ENCODE results near the gene FOXL3. TPM values are rescaled to one million over a fixed set of nuclear protein-coding genes. Genes with fewer than 3 reads are reported as not detected.

FOXL3 gene
- total RNA-seq, 2 donors from 2014 or later, result not detected

DNA sequence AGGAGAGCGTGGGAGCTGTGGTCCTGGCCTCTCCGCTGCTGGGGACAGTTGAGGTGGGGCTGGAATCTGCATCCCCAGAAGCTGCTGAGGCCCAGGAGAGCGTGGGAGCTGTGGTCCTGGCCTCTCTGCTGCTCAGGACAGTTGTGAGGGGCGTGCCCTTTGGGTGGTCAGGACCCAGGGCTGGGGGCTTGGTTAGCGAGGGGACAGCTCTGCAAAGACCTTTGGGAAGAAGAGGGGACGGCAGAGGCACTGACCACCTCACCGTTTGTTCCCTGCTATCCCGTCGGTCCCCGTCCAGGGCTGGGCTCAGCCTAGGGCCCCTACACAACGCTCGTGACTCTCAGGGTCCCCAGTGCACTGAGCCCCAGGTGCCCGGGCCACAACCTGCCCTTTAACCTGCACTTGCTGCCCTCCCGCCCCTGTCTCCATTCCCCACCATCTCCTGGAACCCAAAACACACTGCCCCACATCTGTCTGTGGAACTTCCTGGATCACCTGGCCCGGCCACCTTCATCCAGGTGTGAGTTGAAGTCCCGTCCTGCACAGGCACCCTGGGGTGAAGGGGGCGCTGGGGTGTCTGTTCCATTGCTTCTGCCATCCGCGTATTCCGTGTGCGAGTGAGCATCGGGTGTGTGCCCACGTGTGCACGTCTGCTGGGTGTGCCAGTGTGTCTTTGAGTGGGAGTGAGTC, 14.1 kb downstream of the FOXL3 start:
- no peak for DNase-seq (ENCODE audit: low spot score)
- intact Hi-C loops (cut with DNase I), result no loop called here
- Histone ChIP-seq H3K36me3 (no peaks in the 10 kb centered on the region), H3K4me1 (replicated peaks) (no peaks in the 10 kb centered on the region), H3K27me3 (replicated peaks; ENCODE audit: insufficient read depth) (no peaks in the 10 kb centered on the region), H3K27ac (no peak overlapping the region), H3K4me3 (no peak overlapping the region), H3K9me3 (no peaks in the 10 kb centered on the region)
- no peak for TF ChIP-seq POLR2AphosphoS5 (IDR thresholded peaks at IDR 0.05)
- TF ChIP-seq, protein P1, sequence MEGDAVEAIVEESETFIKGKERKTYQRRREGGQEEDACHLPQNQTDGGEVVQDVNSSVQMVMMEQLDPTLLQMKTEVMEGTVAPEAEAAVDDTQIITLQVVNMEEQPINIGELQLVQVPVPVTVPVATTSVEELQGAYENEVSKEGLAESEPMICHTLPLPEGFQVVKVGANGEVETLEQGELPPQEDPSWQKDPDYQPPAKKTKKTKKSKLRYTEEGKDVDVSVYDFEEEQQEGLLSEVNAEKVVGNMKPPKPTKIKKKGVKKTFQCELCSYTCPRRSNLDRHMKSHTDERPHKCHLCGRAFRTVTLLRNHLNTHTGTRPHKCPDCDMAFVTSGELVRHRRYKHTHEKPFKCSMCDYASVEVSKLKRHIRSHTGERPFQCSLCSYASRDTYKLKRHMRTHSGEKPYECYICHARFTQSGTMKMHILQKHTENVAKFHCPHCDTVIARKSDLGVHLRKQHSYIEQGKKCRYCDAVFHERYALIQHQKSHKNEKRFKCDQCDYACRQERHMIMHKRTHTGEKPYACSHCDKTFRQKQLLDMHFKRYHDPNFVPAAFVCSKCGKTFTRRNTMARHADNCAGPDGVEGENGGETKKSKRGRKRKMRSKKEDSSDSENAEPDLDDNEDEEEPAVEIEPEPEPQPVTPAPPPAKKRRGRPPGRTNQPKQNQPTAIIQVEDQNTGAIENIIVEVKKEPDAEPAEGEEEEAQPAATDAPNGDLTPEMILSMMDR (IDR thresholded peaks at IDR 0.05), result no peak
- TF ChIP-seq POLR2A (IDR thresholded peaks at IDR 0.05), result no peak
- WGBS, result 92% methylated on average over 24 of the region's 24 CpGs

DNA sequence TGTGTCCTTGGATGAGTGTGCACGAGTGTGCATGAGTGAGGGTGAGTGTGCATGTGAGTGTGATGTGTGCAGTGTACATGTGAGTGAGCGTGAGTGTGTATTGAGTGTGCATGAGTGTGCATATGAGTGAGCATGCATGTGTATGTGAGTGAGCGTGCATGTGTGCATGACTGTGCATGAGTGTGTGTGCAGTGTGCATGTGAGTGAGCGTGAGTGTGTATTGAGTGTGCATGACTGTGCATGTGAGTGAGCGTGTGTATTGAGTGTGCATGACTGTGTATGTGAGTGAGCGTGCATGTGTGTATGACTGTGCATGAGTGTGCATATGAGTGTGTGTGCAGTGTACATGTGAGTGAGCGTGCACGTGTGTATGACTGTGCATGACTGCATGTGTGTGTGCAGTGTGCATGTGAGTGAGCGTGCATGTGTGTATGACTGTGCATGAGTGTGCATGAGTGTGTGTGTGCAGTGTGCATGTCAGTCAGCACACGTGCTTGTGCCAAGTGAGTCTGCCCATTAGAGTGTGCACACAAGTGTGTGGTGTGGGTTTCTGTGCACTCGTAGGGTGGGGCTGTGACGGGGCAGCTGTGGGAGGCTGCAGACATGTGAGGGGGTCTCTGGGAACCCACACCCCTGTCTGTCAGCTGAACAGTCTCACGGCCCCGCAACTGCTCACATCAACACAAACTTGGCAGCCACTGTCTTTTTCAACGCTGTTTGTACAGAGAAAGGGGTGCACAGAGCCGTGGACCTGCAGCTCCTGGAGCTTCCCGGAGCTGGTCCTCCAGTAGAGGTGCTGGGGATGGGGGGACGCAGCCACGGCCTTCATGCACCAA, 14.8 kb downstream of the FOXL3 start:
- TF ChIP-seq, protein P1 (IDR thresholded peaks at IDR 0.05), result no peak
- TF ChIP-seq POLR2AphosphoS5 (IDR thresholded peaks at IDR 0.05) (no peak), POLR2A (IDR thresholded peaks at IDR 0.05) (no peak)
- Histone ChIP-seq H3K36me3 (no peaks in the 10 kb centered on the region), H3K9me3 (no peaks in the 10 kb centered on the region), H3K27me3 (replicated peaks; ENCODE audit: insufficient read depth) (no peaks in the 10 kb centered on the region), H3K4me1 (replicated peaks) (no peaks in the 10 kb centered on the region), H3K4me3 (no peak overlapping the region), H3K27ac (no peak overlapping the region)
- DNase-seq (ENCODE audit: low spot score), result no peak
- 79% methylated on average over 19 of the region's 19 CpGs for WGBS
- intact Hi-C loops (cut with DNase I), result no loop called here

DNA sequence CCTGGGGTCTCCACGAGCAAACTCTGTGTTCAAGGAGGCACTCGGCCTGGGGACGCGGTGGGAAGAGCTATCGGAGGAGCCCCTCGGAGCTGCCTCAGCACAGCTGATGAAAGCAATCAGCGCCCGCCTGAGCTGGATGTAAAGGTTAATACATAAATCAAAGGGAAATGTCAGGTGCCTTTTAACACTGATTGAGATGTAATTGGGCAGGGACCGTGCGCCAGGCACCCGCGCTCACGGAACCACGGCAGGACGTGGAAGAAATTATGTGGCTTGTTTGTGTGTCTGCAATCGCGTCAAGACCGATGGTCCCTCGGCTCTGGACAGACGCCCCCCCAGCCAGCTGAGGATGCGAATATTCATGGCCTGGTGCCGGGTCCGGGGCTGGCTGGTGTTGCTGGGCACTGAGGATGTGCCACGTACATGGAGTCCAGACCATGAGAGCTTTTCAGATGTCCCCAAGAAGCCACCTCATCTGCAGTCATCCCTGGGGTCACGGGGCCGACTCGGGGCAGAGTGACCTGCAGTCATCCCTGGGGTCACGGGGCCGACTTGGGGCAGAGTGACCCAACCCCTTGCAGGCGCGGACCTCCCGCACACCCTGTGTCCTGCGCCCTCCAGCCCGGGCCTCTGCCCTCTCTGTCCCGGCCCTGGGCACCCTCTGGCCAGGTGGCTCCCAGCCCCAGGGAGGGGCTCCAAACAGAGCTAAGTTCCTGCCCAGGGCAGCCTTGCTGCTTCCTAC, 15.6 kb downstream of the FOXL3 start:
- no peaks in the 10 kb centered on the region for H3K36me3 ChIP-seq
- no peaks in the 10 kb centered on the region for H3K9me3 ChIP-seq
- DNase-seq (ENCODE audit: low spot score), result no peak
- TF ChIP-seq POLR2A (IDR thresholded peaks at IDR 0.05) (no peak), POLR2AphosphoS5 (IDR thresholded peaks at IDR 0.05) (no peak)
- TF ChIP-seq, protein P1 (IDR thresholded peaks at IDR 0.05), result no peak
- intact Hi-C loops (cut with DNase I), result no loop called here
- no peaks in the 10 kb centered on the region for H3K27me3 ChIP-seq (replicated peaks; ENCODE audit: insufficient read depth)
- no peaks in the 10 kb centered on the region for H3K4me1 ChIP-seq (replicated peaks)
- H3K27ac ChIP-seq, result no peak overlapping the region
- 86% methylated on average over 34 of the region's 35 CpGs for WGBS
- H3K4me3 ChIP-seq, result no peak overlapping the region

DNA sequence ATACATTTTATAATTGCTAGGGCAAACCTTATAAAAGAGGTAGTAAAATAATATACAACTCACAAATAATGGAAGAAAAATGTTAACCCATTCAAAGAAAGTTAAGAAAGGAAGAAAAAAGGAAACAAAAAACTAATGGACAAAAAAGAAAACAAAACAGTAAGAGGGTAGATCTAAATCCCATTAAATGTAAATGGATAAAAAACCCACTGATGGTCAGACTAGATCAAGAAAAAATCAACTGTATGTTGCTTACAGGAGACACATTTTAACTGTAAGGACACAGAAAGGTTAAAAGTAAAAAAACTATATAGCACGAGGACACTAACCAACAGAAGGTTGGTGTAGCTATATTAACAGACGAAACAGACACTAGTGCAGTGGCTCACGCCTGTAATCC, 18.0 kb downstream of the FOXL3 start:
- Histone ChIP-seq H3K4me1 (replicated peaks) (no peaks in the 10 kb centered on the region), H3K9me3 (no peaks in the 10 kb centered on the region), H3K36me3 (no peaks in the 10 kb centered on the region), H3K4me3 (no peak overlapping the region), H3K27ac (no peak overlapping the region), H3K27me3 (replicated peaks; ENCODE audit: insufficient read depth) (no peaks in the 10 kb centered on the region)
- TF ChIP-seq POLR2AphosphoS5 (IDR thresholded peaks at IDR 0.05) (no peak), POLR2A (IDR thresholded peaks at IDR 0.05) (no peak)
- TF ChIP-seq, protein P1 (IDR thresholded peaks at IDR 0.05), result no peak
- 86% methylated on average over 3 of the region's 3 CpGs for WGBS
- intact Hi-C loops (cut with DNase I), result no loop called here
- DNase-seq (ENCODE audit: low spot score), result no peak
